H1 (cell line): ENCODE measurements around the gene TAS2R38. TPM values are rescaled to one million over a fixed set of nuclear protein-coding genes. Genes with fewer than 3 reads are reported as not detected.

ENCODE experiments used
- BCL11A ChIP-seq, 2 experiments: IDR thresholded peaks; one replicate each; pipeline ENCODE4 v1.6.1; 2011; ENCODE audit warnings: low read depth in 2 of 2, low read length in 2 of 2, mild to moderate bottlenecking in 2 of 2
- CEBPB ChIP-seq: IDR thresholded peaks from 2 replicates; pipeline ENCODE4 v1.6.1; 2012; ENCODE audit warnings: low read depth, low read length
- EZH2 ChIP-seq: fragments of 200-600 bp; sonication (generic); IDR thresholded peaks from 2 replicates; pipeline ENCODE4 v1.7.1; 2012; ENCODE audit warnings: low read depth, mild to moderate bottlenecking, moderate library complexity, low read length, inconsistent platforms; ENCODE audit not compliant: severe bottlenecking
- POU5F1 ChIP-seq: IDR thresholded peaks from 2 replicates; pipeline ENCODE4 v1.6.1; 2011; ENCODE audit warnings: low read depth, mild to moderate bottlenecking, low read length, moderate library complexity
- SAP30 ChIP-seq: fragments of 300-600 bp; sonication (generic); IDR thresholded peaks from 2 replicates; pipeline ENCODE4 v1.7.1; 2012; ENCODE audit warnings: low read length, moderate library complexity, mild to moderate bottlenecking, inconsistent platforms; ENCODE audit not compliant: insufficient read depth, insufficient replicate concordance
- TCF12 ChIP-seq: IDR thresholded peaks from 2 replicates; pipeline ENCODE4 v1.6.1; 2011; ENCODE audit warnings: low read depth, mild to moderate bottlenecking, low read length
- polyA plus RNA-seq, 7 experiments: library from polyadenylated mRNA; depleted of rRNA in 3 of 7; stranded (reverse) in 5 of 7; unstranded in 2 of 7; fragments of >200 nt in 5 of 7; fragments of 200-250 nt in 2 of 7; gene quantifications; 1 replicate in 5 of 7; 2 replicates in 1 of 7; 4 replicates in 1 of 7; pipeline versions ENCODE4 v1.2.1 to v1.2.3, GENCODE V29; 2011 to 2013; ENCODE audit warnings: missing spikeins in 2 of 7, mixed read lengths in 2 of 7
- total RNA-seq: library from RNA; stranded (reverse); fragmentation: NEBNext Ultra II Directional; extraction: Animal tissue kit (Norgen Biotek cat#: 25700); gene quantifications from 2 replicates; pipeline ENCODE4 v1.2.1, GENCODE V29; 2021

The TAS2R38 gene
- total and polyA plus RNA-seq, 2 of the 8 experiments (the other 6 are each of a cell fraction or from before 2014, with no cell fraction given), result 0.11 TPM; not detected in 1

DNA sequence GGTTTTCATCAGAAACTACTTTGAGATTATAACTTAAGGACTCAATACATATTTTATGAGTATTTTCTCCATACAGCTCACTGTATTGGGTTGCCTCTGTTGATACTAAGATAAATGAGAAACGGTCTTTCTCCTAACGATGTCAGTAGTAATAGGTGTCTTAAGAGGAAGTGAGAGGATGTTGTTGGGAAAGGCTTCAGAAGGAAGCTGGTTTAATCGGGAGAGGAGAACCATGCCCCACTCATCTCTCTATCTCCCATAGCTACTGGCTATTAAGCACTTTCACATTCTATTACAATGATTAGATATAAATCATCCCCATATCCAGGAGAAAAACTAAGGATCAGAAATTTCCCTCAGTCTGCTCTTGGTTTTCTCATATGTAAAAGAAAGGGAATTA is 28.8 kb downstream of the TAS2R38 start (continued):
- TF ChIP-seq EZH2, result no peak
- TF ChIP-seq CEBPB, result no peak
- no peak for TF ChIP-seq BCL11A (IDR thresholded peaks at IDR 0.05; ENCODE audit: low read depth in 2 of 2, low read length in 2 of 2)
- no peak for TF ChIP-seq POU5F1
- TF ChIP-seq SAP30, result no peak
- TF ChIP-seq TCF12, result no peak
